Measurements from ENCODE around the gene G6PC1. TPM values are rescaled to one million over a fixed set of nuclear protein-coding genes. Genes with fewer than 3 reads are reported as not detected.

Gene G6PC1
- total RNA-seq, 1 donor from 2014 or later: not detected

DNA sequence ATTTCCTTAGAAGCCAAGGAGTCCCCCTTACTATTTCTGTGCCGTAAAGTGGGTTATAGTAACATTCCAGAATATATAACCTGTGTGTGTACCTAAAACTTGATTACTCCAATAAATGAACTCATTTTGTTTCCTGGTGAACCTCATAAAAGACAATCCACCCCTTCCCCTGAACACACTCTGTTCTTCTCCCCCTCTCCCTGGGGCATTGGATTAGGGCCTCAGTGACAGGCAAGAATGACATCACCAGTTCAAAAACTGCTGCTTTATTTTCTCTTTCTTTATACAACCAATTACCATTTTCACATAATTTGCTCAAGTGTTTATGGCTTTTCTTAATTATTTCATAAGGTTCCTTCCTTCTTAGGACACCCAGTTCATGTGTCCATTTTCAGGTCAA lies 46.2 kb downstream of the G6PC1 start:
- ATAC-seq: no peak

DNA sequence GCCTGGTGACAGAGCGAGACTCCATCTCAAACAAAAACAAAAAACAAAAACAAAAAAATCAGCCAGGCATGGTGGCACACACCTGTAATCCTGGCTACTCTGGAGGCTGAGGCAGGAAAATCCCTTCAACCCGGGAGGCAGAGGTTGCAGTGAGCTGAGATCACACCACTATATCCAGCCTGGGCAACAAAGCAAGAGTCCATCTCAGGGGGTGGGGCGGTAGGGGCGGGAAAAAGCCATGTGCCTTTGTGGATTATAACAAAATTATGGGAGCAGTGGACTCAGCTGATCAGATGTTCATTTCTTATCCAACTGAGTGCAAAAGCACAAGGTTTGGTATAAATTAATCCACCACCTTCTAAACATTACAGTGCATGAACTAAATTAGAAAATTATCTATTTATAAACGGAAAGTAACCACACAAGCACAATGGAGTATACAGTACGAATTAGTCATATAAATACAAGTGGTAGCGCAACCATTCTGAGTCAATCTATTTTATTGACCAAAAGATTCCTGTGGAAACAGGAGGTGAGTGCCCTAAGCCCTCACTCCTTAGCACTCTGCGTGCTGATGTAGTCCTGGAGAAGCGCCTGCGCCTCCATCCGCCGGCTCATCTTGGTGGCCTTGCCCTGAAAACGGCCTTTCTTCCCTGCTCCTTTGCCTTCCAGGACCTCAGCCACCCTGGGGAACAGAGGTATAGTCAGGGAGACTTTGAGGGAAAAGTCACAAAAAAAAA lies 49.6 kb downstream of the G6PC1 start:
- no peak for ATAC-seq

Other genes with a start within 250 kb of the G6PC1 start
- 7.3 TPM for gene TUBG2, start 241.5 kb upstream of the G6PC1 start, total RNA-seq
- gene PLEKHH3, start 223.8 kb upstream of the G6PC1 start, total RNA-seq: 49.6 TPM
- gene CCR10, start 219.0 kb upstream of the G6PC1 start, total RNA-seq: not detected
- 1.3 TPM for gene CNTNAP1, start 218.3 kb upstream of the G6PC1 start, total RNA-seq
- gene EZH1, start 155.8 kb upstream of the G6PC1 start, total RNA-seq: 14.4 TPM
- 4.5 TPM for gene RAMP2, start 139.6 kb upstream of the G6PC1 start, total RNA-seq
- gene VPS25, start 127.3 kb upstream of the G6PC1 start, total RNA-seq: 70.9 TPM
- gene WNK4, start 120.2 kb upstream of the G6PC1 start, total RNA-seq: 0.40 TPM
- gene COA3, start 102.1 kb upstream of the G6PC1 start, total RNA-seq: 104 TPM
- not detected for gene CNTD1, start 101.9 kb upstream of the G6PC1 start, total RNA-seq
- gene BECN1, start 76.5 kb upstream of the G6PC1 start, total RNA-seq: 77.2 TPM
- 96.6 TPM for gene PSME3, start 67.4 kb upstream of the G6PC1 start, total RNA-seq
- 0.44 TPM for gene AOC2, start 56.2 kb upstream of the G6PC1 start, total RNA-seq
- 5.7 TPM for gene AOC3, start 49.6 kb upstream of the G6PC1 start, total RNA-seq
- gene AARSD1, start 63.7 kb downstream of the G6PC1 start, total RNA-seq: 17.8 TPM
- gene PTGES3L, start 79.3 kb downstream of the G6PC1 start, total RNA-seq: 0.28 TPM
- gene RUNDC1, start 79.8 kb downstream of the G6PC1 start, total RNA-seq: 5.8 TPM
- 1,265 TPM for gene RPL27, start 97.6 kb downstream of the G6PC1 start, total RNA-seq
- 7.7 TPM for gene IFI35, start 106.0 kb downstream of the G6PC1 start, total RNA-seq
- gene VAT1, start 121.6 kb downstream of the G6PC1 start, total RNA-seq: 83.5 TPM
- gene RND2, start 124.4 kb downstream of the G6PC1 start, total RNA-seq: 0.16 TPM
- 13.0 TPM for gene BRCA1, start 224.6 kb downstream of the G6PC1 start, total RNA-seq

All from esophagus mucosa (tissue), 1 donor.